A204.1 (cell line): Measurements from ENCODE around the gene LY86.
"Not testable (repeated sequence)": the region's sequence is repeated elsewhere in the genome, so short reads cannot be mapped to it uniquely, and the experiment has no call there.

ENCODE experiments used
- FAIRE-seq: peaks from 2 replicates; lab custom pipeline; 2012; peaks lifted over from hg19 to GRCh38; lab: Jason Lieb, UNC

LY86 gene

DNA sequence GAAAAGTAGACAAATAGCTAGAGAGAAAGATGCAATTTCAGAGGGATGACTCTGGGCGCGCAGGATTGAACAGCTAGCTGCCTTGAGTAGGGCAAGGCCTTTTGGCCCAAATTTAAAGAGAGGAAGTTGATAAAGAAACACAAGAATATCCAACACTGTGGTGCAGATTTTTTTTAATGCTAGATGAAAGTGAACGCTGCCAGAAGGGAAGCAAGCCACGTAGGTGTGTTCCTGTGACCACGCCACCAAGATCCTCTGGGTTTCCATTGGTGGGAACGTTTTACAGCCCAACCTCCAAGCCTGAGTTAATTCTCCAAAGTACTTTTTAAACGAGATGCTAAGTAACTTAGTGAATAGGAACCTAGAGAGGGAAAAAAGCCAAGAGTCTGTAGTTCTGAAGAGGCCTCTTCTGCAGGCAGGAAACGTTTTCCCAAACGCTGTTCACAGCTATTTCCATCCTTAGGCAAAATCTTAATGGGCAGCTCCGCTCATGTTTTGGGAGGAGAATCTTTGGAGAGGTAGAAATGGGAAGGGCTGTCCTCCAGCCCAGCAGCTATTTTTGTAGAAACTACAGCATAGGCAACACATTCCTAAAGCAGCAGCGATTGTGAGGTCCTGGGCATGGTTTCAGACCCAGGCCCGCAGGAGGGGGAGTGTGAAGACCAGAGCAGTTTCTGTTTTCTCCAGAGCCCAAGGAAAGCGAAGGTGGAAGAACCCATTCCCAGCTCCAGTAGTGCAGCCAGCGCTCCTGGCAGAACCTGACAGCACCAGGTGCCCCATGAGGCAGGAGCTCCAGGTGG, 8.2 kb downstream of the LY86 start:
- FAIRE-seq = no peak

DNA sequence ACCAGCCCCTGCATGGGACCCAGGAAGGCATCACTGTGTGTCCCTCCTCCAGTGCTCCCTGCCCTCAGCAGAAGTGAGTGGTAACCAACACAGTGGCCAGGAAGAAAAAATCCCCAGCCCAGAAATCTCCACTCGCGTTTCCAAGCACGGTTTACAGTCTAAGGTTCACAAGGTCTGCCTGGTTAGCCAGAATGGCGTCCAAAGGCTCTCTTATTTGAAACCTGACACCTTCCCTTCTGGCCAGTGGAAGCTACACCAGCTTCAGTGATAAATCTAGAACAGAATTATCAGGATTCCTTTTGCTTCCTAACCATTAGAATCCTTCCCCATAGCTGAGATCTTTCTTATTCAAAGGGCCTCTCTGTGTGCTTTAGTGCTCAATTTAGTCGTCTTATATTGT, 9.2 kb downstream of the LY86 start:
- FAIRE-seq = no peak

DNA sequence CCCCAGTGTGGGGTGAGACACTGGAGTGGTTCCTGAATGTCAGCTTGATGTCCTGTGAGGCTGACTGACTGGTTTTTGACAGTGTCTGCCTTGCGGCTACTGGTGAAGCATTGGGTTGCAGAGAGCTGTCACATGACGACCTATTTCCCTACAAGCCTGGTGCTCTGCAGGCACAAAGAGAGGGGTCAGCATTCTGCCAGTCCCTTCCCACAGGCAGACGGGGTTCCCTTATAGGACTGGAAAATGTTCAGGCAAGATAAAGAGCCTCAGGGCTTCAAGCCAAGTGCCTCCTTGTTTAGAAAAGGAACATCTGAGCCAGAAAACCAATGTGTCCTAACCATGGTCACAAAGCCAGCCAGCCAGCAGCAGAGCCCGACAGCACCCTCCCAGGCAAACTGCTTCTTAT, 11.0 kb downstream of the LY86 start:
- no peak for FAIRE-seq

DNA sequence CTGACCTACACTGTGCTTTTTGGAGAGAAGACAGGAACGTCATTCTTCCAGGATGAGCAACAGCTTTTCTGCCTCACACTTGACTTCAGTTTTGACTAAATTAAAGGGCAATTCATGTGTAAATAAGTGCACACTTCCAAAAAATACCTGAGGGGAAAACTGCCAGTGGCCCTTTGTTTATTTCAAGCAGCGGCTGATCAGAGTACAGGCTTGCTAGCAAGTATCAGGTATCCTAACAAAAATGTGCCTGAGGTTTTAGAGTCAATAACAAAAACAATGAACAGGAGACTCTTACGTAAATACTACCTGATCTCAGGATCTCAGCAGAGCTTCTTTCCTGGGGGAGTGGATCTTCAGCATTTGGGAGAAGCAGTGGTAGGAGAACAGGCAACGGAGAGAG, 12.4 kb downstream of the LY86 start:
- FAIRE-seq = no peak

DNA sequence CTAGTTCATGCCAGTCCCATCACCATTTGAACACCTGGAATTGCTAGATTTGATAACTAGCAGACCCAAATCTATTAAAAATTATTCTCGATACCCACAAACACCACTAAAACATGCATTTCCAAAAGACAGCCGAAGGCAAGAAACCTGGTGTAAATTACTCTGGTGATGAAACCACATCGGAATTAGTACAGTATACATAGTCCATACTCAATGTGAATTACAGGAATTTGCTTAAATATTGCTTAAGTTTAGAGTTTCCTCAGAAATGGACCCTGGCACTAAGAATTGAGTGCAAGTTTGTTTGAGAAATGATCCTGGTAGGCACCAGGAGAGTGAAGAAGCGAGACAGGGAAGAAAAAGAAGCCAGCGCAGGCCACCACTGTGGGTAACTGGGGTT, 13.7 kb downstream of the LY86 start:
- FAIRE-seq = no peak

DNA sequence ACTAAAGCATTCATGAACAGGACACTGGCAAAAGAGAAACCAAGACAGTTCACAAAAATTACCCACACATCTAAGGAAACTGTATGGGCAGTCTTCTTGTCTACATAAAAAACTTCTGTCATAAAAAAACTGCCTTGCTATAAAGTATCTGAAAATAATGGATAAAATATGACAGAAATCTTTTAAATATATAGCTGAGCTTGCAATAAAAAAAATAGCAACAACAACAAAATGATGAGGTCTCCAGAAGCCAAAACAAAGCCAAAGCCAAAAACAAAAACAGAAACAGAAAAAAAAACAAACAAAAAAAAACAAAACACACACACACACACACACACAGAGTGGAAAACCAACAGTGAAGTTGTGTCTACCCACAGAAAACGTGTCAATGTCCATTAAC, 14.8 kb downstream of the LY86 start:
- no peak for FAIRE-seq

DNA sequence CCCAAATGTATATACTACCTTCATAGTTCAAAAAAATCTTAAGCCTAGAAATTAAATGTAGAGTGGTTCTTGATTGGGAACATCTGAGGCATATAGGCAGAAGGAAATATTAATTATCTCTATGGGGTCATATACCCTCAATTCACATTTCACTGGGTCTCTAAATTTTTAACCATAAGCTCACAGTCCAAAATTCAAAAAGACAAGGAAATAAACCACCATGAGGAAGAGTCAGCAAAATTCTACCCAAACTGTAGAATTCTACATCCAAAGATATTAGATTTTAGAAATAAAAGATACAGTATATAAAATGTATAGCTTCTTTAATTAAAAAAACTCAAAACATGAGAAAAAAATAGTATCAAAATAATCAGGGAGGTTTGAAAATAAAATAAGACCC, 15.5 kb downstream of the LY86 start:
- FAIRE-seq = no peak

DNA sequence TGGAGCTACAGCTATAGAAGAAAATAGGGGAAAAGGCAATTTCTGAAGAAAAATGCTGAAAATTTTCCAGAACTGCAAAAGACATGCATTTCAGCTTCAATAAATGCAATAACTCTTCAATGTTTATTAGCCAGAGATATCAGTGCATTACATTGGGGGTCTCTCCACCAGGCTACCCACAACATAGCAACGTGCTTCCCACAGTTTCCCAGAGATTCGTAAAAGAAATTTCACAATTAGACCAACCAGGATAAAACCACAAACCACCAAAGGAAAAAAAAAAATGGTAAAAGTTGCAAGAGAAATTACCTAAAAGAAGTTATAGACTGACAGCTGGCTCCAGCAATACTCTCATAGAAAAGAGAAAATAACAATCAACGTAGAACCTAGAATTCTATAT, 16.0 kb downstream of the LY86 start:
- no peak for FAIRE-seq

DNA sequence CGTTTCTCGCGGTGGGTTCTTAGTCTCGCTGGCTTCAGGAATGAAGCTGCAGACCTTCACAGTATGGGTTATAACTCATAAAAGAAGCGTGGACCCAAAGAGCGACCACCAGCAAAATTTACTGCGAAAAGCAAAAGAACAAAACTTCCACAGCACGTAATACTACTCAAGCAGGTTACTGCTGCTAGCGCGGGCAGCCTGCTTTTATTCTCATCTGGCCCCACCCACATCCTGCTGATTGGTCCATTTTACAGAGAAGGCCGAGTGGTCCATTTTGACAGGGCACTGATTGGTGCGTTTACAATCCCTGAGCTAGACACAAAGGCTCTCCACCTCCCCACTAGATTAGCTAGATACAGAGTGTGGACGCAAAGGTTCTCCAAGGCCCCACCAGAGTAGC, 17.4 kb downstream of the LY86 start:
- no peak for FAIRE-seq

DNA sequence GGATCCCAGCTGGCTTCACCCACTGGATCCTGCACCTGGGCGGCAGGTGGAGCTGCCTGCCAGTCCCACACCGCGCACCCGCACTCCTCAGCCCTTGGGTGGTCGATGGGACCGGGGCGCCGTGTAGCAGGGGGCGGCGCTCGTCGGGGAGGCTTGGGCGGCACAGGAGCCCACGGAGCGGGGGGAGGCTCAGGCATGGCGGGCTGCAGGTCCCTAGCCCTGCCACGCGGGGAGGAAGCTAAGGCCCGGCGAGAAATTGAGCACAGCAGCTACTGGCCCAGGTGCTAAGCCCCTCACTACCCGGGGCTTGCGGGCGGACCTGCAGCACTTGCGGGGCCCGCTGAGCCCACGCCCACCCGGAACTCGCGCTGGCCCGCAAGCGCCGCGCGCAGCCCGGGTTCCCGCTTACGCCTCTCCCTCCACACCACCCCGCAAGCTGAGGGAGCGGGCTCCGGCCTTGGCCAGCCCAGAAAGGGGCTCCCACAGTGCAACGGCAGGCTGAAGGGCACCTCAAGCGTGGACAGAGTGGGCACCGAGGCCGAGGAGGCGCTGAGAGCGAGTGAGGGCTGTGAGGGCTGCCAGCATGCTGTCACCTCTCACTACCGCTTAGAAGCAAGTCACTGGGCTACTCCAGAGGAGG, 18.0 kb downstream of the LY86 start:
- not testable (repeated sequence) for FAIRE-seq

DNA sequence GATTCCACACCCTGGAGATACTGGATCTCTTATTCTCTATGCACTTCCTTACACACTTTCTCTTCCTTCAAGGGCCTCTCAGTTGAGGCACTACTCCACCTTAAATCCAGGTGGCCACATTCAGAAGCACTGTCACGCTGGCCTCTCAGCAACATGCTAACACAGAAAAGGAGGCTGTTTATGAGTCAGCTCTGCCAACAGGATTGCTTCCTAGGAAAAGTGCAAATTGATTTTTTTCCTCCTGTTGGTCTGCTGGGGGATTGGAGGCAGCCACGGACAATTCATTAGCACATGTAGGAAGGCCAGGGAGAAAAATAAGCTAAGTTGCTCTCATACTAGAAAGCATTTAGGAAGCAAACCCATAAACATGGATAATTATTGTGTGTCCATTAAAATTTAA, 20.9 kb downstream of the LY86 start:
- FAIRE-seq = no peak

DNA sequence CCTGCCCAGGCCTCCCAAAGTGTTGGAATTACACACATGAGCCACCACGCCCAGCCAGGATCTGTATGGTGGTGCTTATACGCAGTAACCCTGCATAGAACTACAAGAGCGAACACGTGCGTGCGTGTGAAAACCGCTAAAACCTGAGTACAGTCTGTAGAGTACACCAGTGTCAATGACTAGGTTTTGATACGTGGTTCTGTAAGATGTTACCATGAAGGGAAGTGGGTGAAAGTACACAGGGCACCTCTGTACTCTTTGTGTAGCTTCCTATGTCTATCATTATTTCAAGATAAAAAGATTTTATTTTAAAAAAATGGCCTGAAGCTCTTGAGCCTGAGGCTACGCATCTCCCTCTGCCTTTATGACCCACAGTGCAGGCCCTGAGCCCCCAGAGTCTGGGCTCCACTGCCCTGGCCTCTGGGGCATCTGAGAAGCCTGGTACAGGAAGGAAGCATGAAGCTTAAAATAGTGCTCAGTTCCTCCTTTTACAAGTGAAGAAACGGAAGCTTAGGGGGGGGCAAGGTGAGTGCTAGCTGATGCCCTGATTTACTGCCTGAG, 21.6 kb downstream of the LY86 start:
- FAIRE-seq = no peak

DNA sequence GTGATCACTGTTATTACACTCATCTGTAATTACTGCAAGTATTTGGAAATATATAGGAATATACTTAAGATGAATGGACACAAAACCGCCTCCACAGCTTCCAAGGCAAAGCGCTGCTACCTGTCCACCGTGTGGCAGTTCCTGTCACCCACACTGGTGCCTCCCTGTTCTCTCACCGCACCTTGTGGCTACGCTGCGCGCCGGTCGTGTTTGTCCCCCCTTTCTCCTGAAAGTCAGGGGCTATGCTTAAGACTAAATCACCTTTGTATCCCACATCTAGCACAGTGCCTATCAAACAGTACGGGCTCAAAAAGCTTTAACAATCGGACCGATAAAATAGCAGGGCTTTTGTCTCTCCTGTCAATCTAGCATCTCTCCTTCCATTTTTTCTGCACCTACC, 23.0 kb downstream of the LY86 start:
- no peak for FAIRE-seq

DNA sequence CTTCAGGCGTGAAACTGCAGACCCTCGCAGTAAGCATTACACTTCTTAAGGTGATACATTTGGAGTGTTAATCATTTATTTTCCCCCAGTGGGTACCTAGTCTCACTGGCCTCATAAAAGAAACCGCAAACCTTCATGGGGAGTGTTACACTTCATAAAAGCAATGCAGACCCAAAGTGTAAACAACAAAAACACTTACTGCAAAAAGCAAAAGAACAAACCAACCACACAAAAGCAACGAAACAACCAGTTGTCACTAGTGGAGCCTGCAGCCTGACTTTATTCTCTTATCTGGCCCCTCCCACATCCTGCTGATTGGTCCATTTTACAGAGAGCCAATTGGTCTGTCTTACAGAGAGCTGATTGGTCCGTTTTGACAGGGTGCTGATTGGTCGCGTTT, 23.8 kb downstream of the LY86 start:
- FAIRE-seq = no peak

DNA sequence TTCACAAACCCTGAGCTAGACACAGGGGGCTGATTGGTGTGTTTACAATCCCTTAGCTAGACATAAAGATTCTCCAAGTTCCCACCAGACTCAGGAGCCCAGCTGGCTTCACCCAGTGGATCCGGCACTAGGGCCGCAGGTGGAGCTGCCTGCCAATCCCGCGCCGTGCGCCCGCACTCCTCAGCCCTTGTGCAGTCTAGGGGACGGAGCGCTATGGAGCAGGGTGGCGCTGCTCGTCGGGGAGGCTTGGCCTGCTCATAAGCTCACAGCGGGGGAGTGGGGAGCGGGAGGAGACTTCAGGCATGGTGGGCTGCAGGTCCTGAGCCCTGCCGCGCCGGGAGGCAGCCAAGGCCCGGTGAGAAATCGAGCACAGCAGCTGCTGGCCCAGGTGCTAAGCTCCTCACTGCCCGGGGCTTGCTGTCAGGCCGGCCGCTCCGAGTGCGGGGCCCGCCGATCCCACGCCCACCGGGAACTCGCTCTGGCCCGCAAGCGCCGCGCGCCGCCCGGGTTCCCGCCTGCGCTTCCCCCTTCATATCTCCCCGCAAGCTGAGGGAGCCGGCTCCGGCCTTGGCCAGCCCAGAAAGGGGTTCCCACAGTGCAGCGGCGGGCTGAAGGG, 24.7 kb downstream of the LY86 start:
- FAIRE-seq = not testable (repeated sequence)

DNA sequence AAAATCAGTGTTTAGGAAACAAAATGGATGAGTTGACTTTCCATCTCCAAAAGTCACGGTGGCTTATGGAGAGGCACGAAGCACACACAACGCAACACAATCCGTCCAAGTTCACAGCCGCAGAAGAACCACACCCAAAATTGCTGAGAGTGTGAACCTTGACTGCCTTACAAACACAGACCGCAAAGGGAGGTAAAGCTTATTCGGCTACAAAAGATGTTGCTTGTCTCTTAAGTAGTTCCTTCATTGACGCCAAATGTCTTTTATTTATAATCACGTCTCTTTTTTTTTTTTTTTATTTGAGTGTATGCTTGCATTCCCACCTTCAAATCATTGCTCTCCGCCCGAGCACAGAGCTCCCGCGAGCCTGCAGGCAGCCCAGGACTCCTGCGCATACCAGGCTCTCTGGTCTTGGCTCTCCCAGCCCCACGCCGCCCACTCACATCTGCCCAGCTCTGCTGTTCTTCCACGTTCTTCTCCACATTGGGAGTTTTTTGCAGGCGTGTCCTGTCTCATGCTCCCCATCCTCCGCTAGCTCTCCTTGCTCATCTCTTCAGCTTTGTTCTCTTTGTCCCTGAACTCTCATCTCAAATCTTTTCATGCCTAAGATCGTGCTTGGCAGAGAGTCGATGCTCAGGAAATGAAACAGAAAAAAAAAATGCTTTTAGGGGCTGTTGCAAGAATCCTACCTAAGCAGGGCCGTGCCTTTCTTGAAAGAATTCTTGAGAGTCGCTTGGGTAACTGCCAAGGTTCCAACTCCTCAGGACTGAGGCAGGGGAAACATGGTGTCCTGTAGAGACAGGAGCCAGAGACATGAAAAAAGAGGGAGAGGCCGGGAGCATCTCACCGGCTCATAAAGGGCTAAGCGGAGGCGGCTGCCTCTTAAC, 25.8 kb downstream of the LY86 start:
- no peak for FAIRE-seq

DNA sequence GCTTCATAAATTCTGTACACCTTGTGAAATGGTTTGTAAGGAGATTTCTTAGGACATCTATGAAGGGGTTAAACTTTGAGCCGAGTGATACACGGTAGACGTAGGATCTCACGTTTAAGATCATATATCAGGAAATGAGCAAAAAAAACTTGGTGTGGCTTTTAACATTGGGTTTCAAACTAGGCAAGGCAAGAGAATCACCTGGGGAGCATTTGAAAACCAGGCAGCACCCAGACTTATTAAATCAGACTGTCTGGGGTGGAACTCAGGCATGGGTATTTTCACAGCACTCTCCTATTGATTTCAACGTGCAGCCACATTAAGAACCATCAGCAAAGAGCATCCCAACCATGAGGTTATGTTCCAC, 26.4 kb downstream of the LY86 start:
- FAIRE-seq = no peak

DNA sequence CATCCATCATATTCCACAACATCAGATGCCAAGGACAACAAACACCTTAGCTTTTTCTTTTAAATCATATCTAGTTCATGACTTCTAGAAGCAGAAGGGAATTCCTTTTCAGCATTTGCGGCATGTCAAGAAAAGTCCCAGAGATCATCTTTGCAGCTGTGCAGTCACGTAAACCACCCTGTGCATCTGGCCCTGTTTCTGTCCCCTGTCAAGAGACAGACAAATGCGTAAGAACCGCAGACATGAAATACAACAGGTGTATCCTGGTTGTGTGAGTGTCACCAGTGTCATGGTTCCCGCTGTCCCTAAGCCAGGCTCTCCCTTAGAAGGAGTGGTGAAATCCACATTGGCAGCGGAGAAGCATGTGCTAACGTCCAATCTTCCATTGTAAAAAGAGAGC, 28.1 kb downstream of the LY86 start:
- FAIRE-seq = no peak

DNA sequence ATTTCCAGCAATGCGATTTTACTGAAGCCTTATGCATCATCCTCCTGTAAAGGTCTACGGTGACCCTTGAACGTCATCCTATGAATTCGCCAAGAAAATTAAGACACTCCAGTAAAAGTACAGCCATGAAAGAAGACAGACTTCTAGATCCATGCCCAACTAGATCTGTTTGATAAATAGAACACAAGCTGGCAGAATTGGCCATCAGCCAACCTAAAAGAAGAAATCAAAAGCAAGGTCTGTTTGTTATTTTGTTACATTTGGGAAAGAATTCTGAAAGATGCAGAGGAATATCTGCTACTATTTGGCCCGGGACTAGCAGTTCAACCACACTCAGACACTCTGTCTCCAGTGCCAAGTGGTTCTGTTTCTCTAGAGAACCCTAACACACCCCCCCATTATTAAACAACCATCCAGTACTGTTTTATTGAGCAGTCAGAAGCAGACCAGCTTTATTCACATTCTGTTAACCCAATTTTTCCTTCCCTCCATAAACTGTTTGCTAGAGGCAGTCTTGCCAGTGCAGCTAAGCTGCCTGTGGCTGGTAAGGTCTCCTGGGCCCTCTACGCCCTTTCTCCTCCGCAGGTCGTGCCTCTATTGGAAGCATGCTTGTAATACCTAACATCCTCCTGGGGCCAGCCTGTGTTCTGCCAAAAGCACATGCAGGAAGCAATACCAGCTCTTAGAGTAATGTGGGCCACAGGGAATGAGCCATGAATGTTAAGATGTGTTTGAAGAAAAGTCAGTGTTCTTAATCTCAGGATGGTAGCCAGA, 30.7 kb downstream of the LY86 start:
- no peak for FAIRE-seq

DNA sequence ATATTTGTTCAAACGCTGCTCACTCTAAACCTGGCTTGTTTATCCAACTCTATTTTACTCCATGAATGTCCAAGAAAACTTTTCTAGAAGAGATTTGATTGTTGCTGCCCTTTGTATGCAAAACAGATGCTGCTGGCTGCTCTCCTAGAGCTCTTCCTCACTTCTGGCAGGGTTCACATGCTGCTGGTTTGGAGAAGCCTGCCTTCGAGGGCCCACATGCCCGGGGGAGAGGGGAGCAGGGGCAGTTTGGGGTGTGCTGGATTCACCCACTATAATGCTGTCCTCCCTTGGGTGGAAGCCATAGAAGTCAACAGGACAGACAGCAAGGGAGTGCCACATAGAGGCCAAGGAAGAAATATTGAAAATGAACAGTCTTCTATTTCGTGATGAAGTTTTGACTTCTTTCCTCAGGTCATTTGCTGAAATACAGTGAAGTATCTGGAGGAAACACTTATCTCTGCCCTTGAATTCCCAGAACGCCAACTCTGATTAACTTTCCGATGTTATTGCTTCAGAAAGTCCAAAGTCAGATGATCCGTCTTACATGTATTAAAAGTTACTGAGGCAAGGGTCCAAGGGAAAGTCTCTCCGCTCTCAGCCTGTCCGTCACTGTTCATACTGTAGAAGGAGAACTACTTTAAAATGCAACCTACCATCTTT, 32.4 kb downstream of the LY86 start:
- FAIRE-seq = no peak

DNA sequence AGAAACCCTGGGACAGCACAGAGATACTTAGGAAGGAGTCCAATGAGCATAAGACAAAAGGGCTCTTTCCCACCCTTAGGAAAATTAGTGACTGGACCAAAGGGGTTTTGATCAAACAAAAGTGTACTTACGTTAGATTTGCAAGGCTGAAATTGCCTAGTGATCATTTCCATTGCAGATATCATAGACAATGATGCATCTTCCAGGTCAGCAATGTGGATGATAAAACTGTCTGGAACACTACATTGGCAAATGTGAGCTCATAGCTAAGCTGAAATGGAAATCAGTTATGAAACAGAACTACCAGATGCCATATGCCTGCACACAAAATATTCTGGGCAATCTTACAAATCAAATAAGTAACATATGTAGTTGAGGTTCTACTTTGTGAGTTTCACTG, 34.0 kb downstream of the LY86 start:
- no peak for FAIRE-seq
